ENCODE data around the gene PKP1.

Gene PKP1

DNA sequence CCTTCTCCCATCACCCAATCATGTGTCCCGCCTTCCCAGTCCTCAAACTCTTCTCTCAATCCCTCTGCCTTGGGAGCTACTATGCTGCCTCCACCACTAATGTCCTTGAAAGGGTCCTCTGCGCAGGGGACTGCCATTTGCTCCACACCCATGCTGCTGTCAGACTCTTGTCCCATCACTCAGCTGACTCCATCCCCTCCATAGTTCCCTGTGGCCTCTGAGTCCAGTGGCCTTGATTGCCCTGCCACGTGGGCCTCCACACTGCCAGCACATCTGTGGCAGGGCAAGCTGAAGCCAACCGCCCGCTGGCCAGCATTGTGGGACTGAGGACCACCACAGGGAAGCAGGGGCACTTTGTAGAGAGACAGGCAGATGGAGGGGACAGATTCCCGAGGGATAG lies 95.5 kb downstream of the PKP1 start:
- no peak for DNase-seq (ENCODE audit: low read depth)
- H3K4me3 ChIP-seq (ENCODE audit: low read depth, low read length) = no peak overlapping the region

GRCh38 chr1:201379733-201380242 lies 96.5 kb downstream of the PKP1 start:
- DNase-seq (ENCODE audit: low read depth) = no peak
- H3K4me3 ChIP-seq (ENCODE audit: low read depth, low read length) = no peak overlapping the region

DNA sequence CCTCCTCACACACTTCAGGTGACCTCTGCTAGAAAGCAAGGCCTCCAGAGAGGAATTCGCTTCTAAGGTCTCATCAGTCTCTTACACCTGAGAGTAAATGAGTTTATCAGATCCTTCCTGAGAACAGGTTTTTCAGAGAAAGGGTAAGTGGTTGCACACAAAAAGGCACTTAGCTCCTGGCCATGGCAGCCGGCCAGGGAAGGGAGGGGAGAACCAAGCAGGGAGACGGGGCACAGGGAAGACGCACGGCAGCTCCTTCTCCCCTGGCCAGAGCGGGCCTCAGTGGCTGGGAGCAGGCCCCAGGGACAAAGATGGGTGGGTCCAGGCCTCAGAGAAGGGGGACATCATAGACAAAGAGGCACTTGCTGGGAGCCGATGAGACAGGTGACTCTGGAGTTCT lies 97.8 kb downstream of the PKP1 start:
- no peak overlapping the region for H3K4me3 ChIP-seq (ENCODE audit: low read depth, low read length)
- DNase-seq (ENCODE audit: low read depth) = no peak

All from skeletal muscle cell (primary cell).